Activated naive CD8-positive, alpha-beta T cell treated with anti-CD3 and anti-CD28 coated beads, Interleukin-2, amount 10 ng/mL, durations not matched to agents 7 days and 5 days (primary cell): ENCODE results near the gene SNX8. TPM values are rescaled to one million over a fixed set of nuclear protein-coding genes. Genes with fewer than 3 reads are reported as not detected.
A peak's percentile ranks its signal among the peaks of the same experiment; 100 is the strongest.

Source experiments
- ATAC-seq: fragments of 150-1000 bp; cut with Tn5 transposase; one replicate; pipeline ENCODE4 v1.10.0; 2021; ENCODE audit warnings: low read depth, moderate library complexity
- POLR2A ChIA-PET: fragments of 350-600 bp; sonication (Branson Sonifier 250); formaldehyde crosslinking; loops from one replicate; lab custom pipeline; 2021; ENCODE audit warnings: antibody characterized with exemption; lab: Charles Lee
- DNase-seq: peaks from one replicate; pipeline ENCODE4 v3.0.0; 2021
- H3K27ac Mint-ChIP-seq: one replicate; pipeline ENCODE4 v1.8.0; 2022; ENCODE audit warnings: mild to moderate bottlenecking, mixed read lengths
- H3K27me3 Mint-ChIP-seq: one replicate; pipeline ENCODE4 v1.8.0; 2022; ENCODE audit warnings: mild to moderate bottlenecking, moderate library complexity, mixed read lengths
- H3K36me3 Mint-ChIP-seq: one replicate; pipeline ENCODE4 v1.8.0; 2021; ENCODE audit warnings: mild to moderate bottlenecking, mixed read lengths
- H3K4me1 Mint-ChIP-seq: one replicate; pipeline ENCODE4 v1.8.0; 2021; ENCODE audit warnings: mixed read lengths
- H3K4me3 Mint-ChIP-seq: one replicate; pipeline ENCODE4 v1.8.0; 2022; ENCODE audit warnings: mild to moderate bottlenecking, moderate library complexity, mixed read lengths
- H3K9me3 Mint-ChIP-seq: one replicate; pipeline ENCODE4 v1.8.0; 2021; ENCODE audit warnings: mixed read lengths
- total RNA-seq, 2 experiments: library from RNA; stranded (reverse); gene quantifications; one replicate each; pipeline ENCODE4 v1.2.3, GENCODE V29; 2021

SNX8 gene
- total RNA-seq, 2 experiments from 2014 or later: 18.6 to 22.1 TPM

GRCh38 chr7:2211926-2212325 lies 102.3 kb downstream of the SNX8 start:
- H3K27ac Mint-ChIP-seq: no peak overlapping the region
- POLR2A ChIA-PET: no interaction called here
- DNase-seq: no peak
- H3K9me3 Mint-ChIP-seq: no peaks in the 10 kb centered on the region
- no peak overlapping the region for H3K4me3 Mint-ChIP-seq
- no peaks in the 10 kb centered on the region for H3K27me3 Mint-ChIP-seq
- peaks cover 1% of the 10 kb centered on the region for H3K4me1 Mint-ChIP-seq
- peaks cover 12% of the 10 kb centered on the region for H3K36me3 Mint-ChIP-seq
- no peak for ATAC-seq

GRCh38 chr7:2211259-2211880 lies 102.9 kb downstream of the SNX8 start:
- peaks cover 11% of the 10 kb centered on the region for H3K36me3 Mint-ChIP-seq

GRCh38 chr7:2210551-2211258 lies 103.5 kb downstream of the SNX8 start:
- no peak overlapping the region for H3K27ac Mint-ChIP-seq
- H3K4me1 Mint-ChIP-seq: peaks cover 1% of the 10 kb centered on the region
- no peak for ATAC-seq
- H3K4me3 Mint-ChIP-seq: no peak overlapping the region
- no peaks in the 10 kb centered on the region for H3K27me3 Mint-ChIP-seq
- peaks cover 11% of the 10 kb centered on the region for H3K36me3 Mint-ChIP-seq
- no peaks in the 10 kb centered on the region for H3K9me3 Mint-ChIP-seq
- POLR2A ChIA-PET: no interaction called here
- DNase-seq: no peak

More at GRCh38 chr7:2211259-2211880, 102.9 kb downstream of the SNX8 start:
- ATAC-seq: no peak
- no peak overlapping the region for H3K27ac Mint-ChIP-seq
- POLR2A ChIA-PET: no interaction called here
- no peaks in the 10 kb centered on the region for H3K9me3 Mint-ChIP-seq
- DNase-seq: no peak
- H3K4me3 Mint-ChIP-seq: no peak overlapping the region
- peaks cover 1% of the 10 kb centered on the region for H3K4me1 Mint-ChIP-seq
- no peaks in the 10 kb centered on the region for H3K27me3 Mint-ChIP-seq

GRCh38 chr7:2209961-2210323 lies 104.3 kb downstream of the SNX8 start:
- Mint-ChIP-seq H3K4me1 (peaks cover 1% of the 10 kb centered on the region), H3K36me3 (peaks cover 11% of the 10 kb centered on the region), H3K9me3 (no peaks in the 10 kb centered on the region), H3K4me3 (no peak overlapping the region), H3K27me3 (no peaks in the 10 kb centered on the region), H3K27ac (no peak overlapping the region)
- DNase-seq (no peak), ATAC-seq (no peak)
- POLR2A ChIA-PET: no interaction called here

- peak; percentile 55 for ATAC-seq
- POLR2A ChIA-PET: no interaction called here
- Mint-ChIP-seq H3K9me3 (no peaks in the 10 kb centered on the region), H3K4me1 (peaks cover 1% of the 10 kb centered on the region), H3K36me3 (peaks cover 11% of the 10 kb centered on the region), H3K27me3 (no peaks in the 10 kb centered on the region), H3K27ac (no peak overlapping the region), H3K4me3 (no peak overlapping the region)
- peak; percentile 61 for DNase-seq
Measured at GRCh38 chr7:2209146-2209960, 104.9 kb downstream of the SNX8 start.

GRCh38 chr7:2208712-2209111 lies 105.5 kb downstream of the SNX8 start:
- H3K27me3 Mint-ChIP-seq: no peaks in the 10 kb centered on the region
- H3K9me3 Mint-ChIP-seq: no peaks in the 10 kb centered on the region
- ATAC-seq: no peak
- no peak overlapping the region for H3K27ac Mint-ChIP-seq
- H3K4me1 Mint-ChIP-seq: no peaks in the 10 kb centered on the region
- POLR2A ChIA-PET: no interaction called here
- DNase-seq: no peak
- H3K4me3 Mint-ChIP-seq: no peak overlapping the region
- H3K36me3 Mint-ChIP-seq: peaks cover 9% of the 10 kb centered on the region

- no peaks in the 10 kb centered on the region for H3K9me3 Mint-ChIP-seq
- DNase-seq: peak; percentile 15
- H3K27me3 Mint-ChIP-seq: no peaks in the 10 kb centered on the region
- no peak overlapping the region for H3K27ac Mint-ChIP-seq
- no peak overlapping the region for H3K4me3 Mint-ChIP-seq
- no peaks in the 10 kb centered on the region for H3K4me1 Mint-ChIP-seq
- H3K36me3 Mint-ChIP-seq: peaks cover 3% of the 10 kb centered on the region
- POLR2A ChIA-PET: no interaction called here
- no peak for ATAC-seq
Measured at GRCh38 chr7:2205036-2205780, 109.0 kb downstream of the SNX8 start.

GRCh38 chr7:2204446-2204845 lies 109.8 kb downstream of the SNX8 start:
- Mint-ChIP-seq H3K9me3 (no peaks in the 10 kb centered on the region), H3K27ac (no peak overlapping the region), H3K36me3 (peaks cover 3% of the 10 kb centered on the region), H3K27me3 (no peaks in the 10 kb centered on the region), H3K4me3 (no peak overlapping the region), H3K4me1 (no peaks in the 10 kb centered on the region)
- no peak for ATAC-seq
- peak; percentile 6 for DNase-seq
- POLR2A ChIA-PET: no interaction called here

GRCh38 chr7:2203766-2204300 lies 110.4 kb downstream of the SNX8 start:
- ATAC-seq (no peak), DNase-seq (peak; percentile 11)
- no peak overlapping the region for H3K27ac Mint-ChIP-seq
- no peaks in the 10 kb centered on the region for H3K9me3 Mint-ChIP-seq
- H3K4me1 Mint-ChIP-seq: no peaks in the 10 kb centered on the region
- peaks cover 1% of the 10 kb centered on the region for H3K36me3 Mint-ChIP-seq
- no peaks in the 10 kb centered on the region for H3K27me3 Mint-ChIP-seq
- POLR2A ChIA-PET: no interaction called here
- no peak overlapping the region for H3K4me3 Mint-ChIP-seq

- H3K4me1 Mint-ChIP-seq: no peaks in the 10 kb centered on the region
- POLR2A ChIA-PET: no interaction called here
- H3K27ac Mint-ChIP-seq: no peak overlapping the region
- H3K4me3 Mint-ChIP-seq: no peak overlapping the region
- ATAC-seq: no peak
- no peaks in the 10 kb centered on the region for H3K27me3 Mint-ChIP-seq
- H3K36me3 Mint-ChIP-seq: no peaks in the 10 kb centered on the region
- H3K9me3 Mint-ChIP-seq: no peaks in the 10 kb centered on the region
- DNase-seq: peak; percentile 11
Measured at GRCh38 chr7:2202901-2203765, 111.1 kb downstream of the SNX8 start.

GRCh38 chr7:2202361-2202761 lies 111.9 kb downstream of the SNX8 start:
- DNase-seq (no peak), ATAC-seq (no peak)

More at GRCh38 chr7:2202361-2202761, 111.9 kb downstream of the SNX8 start:
- H3K9me3 Mint-ChIP-seq: no peaks in the 10 kb centered on the region
- no peaks in the 10 kb centered on the region for H3K27me3 Mint-ChIP-seq
- no peak overlapping the region for H3K4me3 Mint-ChIP-seq
- H3K27ac Mint-ChIP-seq: no peak overlapping the region
- H3K36me3 Mint-ChIP-seq: peaks cover 1% of the 10 kb centered on the region
- POLR2A ChIA-PET: no interaction called here
- peaks cover 2% of the 10 kb centered on the region for H3K4me1 Mint-ChIP-seq
